ENCODE data around the gene GPR35. TPM values are rescaled to one million over a fixed set of nuclear protein-coding genes. Genes with fewer than 3 reads are reported as not detected.

The GPR35 gene
- total and polyA plus RNA-seq, 2 of the 13 experiments (the other 11 are each of a cell fraction or from before 2014, with no cell fraction given) = 27.1 to 44.2 TPM

DNA sequence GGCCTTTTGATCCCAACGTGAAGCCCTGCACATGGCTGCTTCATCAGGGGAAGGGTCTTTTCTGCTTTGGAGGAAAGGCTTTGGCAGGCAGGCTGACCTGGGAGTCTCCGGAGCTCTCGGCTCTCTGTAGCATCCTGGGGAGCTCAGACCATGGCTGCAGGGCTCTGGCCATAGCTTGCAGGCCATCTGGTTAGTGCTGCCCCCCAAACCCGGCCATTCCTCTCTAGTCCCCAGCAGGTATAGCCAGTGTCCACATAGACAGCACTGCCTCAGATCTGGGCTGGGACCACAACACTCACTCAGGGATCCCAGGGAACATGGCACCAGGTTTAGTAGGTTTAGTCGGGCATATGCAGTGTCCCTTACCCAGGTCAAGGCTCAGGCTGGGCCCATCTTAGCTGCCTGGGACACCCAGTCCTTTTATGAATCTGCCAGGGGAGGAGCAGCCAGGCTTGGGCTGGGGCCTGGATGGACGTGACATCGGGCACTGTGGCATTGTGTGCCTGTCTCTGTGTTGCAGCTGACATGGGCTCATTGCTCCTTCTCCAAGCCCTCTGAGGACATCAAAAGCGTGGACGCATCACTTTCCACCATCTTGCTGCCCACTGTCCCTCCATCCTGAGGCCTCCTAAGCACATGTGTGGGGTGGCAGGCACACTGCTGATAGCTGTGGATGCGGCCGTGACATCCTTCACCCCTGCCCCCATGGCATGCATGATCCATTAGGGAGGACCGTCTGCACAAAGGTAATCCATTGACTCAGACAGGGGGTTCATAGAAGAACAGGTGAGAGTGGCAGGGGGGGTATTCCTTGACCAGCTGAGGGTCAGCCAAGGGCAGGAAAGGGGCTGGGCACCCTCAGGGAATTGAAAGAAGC is 19.2 kb upstream of the GPR35 start:
- no peaks in the 10 kb centered on the region for H3K9me3 ChIP-seq (ENCODE audit: low read length)
- H3K27me3 ChIP-seq (ENCODE audit: control insufficient read depth in 1 of 2, insufficient read depth in 2 of 2, low read length in 2 of 2) = no peaks in the 10 kb centered on the region
- no peak overlapping the region for H2AFZ ChIP-seq (ENCODE audit: low read length)
- H3K27ac ChIP-seq (ENCODE audit: extremely low read length, insufficient read depth, low read length) = peak overlapping the region; percentile 91
- CTCF ChIA-PET (ENCODE audit: low intra/inter-chr PET ratio, low total read pairs) = interaction anchor here (1.6 kb wide), 1 partner anchor 26 kb away, joined by 7 read pairs; no protein-coding TSS in a partner anchor
- ATAC-seq (peak; percentile 11), FAIRE-seq (no peak), DNase-seq (ENCODE audit: low spot score) (no peak)
- BruUV-seq (replicated peaks) = no TSS peak
- 41% methylated on average over 9 of the region's 12 CpGs for WGBS (ENCODE audit: low lambda C conversion rate)
- in situ Hi-C loops (cut with HindIII; ENCODE audit: extremely low pct_ligation_motif_present, low pct_unique_long_range_greater_than_20kb) = no loop called here
- H3K36me3 ChIP-seq (replicated peaks in 1 of 2; ENCODE audit: control insufficient read depth in 1 of 2, insufficient read depth in 2 of 2, low read length in 2 of 2) = peaks cover 1 to 3% of the 10 kb centered on the region in 2 experiments; a peak in 2 of 5 replicates
- H3K4me2 ChIP-seq (ENCODE audit: low read depth, low read length) = peak overlapping the region; percentile 91
- H3K4me3 ChIP-seq (replicated peaks in 1 of 3; ENCODE audit: insufficient read depth in 1 of 3, low read depth in 2 of 3, low read length in 3 of 3) = peak overlapping the region; percentile 66 to 74 (median 68)
- peak overlapping the region; percentile 78 for H3K9ac ChIP-seq (ENCODE audit: insufficient read depth, low read depth, low read length)
- intact Hi-C loops (cut with micrococcal nuclease; ENCODE audit: unreplicated experiment) = loop anchor here (10.0 kb wide), 1 partner anchor 229 kb away; no protein-coding TSS in a partner anchor
- POLR2A ChIA-PET = interaction anchor here (0.6 to 9.7 kb wide), 11 partner anchors 10 to 132 kb away, joined by 3 to 147 read pairs (median 12); partner anchors contain the start of genes CAPN10, DUSP28, GPR35 and RNPEPL1
- peaks cover 80% of the 10 kb centered on the region for H3K4me1 ChIP-seq (ENCODE audit: insufficient read depth, low read length)
- 0 out of 2 replicates have a peak, but pooled peaks cover 7% of the 10 kb centered on the region for H4K20me1 ChIP-seq (ENCODE audit: insufficient read depth, low read length)
- peaks cover 55% of the 10 kb centered on the region for H3K79me2 ChIP-seq (ENCODE audit: insufficient read depth, low read length)
- TF ChIP-seq, protein P1, sequence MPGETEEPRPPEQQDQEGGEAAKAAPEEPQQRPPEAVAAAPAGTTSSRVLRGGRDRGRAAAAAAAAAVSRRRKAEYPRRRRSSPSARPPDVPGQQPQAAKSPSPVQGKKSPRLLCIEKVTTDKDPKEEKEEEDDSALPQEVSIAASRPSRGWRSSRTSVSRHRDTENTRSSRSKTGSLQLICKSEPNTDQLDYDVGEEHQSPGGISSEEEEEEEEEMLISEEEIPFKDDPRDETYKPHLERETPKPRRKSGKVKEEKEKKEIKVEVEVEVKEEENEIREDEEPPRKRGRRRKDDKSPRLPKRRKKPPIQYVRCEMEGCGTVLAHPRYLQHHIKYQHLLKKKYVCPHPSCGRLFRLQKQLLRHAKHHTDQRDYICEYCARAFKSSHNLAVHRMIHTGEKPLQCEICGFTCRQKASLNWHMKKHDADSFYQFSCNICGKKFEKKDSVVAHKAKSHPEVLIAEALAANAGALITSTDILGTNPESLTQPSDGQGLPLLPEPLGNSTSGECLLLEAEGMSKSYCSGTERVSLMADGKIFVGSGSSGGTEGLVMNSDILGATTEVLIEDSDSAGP (CRISPR knock-in tag; IDR thresholded peaks at IDR 0.05; ENCODE audit: borderline replicate concordance) = peak; percentile 39
- TF ChIP-seq, protein P2, sequence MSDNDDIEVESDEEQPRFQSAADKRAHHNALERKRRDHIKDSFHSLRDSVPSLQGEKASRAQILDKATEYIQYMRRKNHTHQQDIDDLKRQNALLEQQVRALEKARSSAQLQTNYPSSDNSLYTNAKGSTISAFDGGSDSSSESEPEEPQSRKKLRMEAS (IDR thresholded peaks at IDR 0.05) = 0 out of 2 replicates have a peak, but pooled peaks have one; percentile 34
- 0 out of 2 replicates have a peak, but pooled peaks have one; percentile 7 for TF ChIP-seq HOXA3 (CRISPR knock-in tag; IDR thresholded peaks at IDR 0.05)
- TF ChIP-seq, protein P3, sequence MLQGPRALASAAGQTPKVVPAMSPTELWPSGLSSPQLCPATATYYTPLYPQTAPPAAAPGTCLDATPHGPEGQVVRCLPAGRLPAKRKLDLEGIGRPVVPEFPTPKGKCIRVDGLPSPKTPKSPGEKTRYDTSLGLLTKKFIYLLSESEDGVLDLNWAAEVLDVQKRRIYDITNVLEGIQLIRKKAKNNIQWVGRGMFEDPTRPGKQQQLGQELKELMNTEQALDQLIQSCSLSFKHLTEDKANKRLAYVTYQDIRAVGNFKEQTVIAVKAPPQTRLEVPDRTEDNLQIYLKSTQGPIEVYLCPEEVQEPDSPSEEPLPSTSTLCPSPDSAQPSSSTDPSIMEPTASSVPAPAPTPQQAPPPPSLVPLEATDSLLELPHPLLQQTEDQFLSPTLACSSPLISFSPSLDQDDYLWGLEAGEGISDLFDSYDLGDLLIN (CRISPR knock-in tag; IDR thresholded peaks at IDR 0.05; ENCODE audit: borderline replicate concordance) = no peak
- no peak for TF ChIP-seq KDM6A (CRISPR knock-in tag; IDR thresholded peaks at IDR 0.05; ENCODE audit: low read depth)
- no peak for TF ChIP-seq IKZF1 (IDR thresholded peaks at IDR 0.05)
- TF ChIP-seq, protein P4, sequence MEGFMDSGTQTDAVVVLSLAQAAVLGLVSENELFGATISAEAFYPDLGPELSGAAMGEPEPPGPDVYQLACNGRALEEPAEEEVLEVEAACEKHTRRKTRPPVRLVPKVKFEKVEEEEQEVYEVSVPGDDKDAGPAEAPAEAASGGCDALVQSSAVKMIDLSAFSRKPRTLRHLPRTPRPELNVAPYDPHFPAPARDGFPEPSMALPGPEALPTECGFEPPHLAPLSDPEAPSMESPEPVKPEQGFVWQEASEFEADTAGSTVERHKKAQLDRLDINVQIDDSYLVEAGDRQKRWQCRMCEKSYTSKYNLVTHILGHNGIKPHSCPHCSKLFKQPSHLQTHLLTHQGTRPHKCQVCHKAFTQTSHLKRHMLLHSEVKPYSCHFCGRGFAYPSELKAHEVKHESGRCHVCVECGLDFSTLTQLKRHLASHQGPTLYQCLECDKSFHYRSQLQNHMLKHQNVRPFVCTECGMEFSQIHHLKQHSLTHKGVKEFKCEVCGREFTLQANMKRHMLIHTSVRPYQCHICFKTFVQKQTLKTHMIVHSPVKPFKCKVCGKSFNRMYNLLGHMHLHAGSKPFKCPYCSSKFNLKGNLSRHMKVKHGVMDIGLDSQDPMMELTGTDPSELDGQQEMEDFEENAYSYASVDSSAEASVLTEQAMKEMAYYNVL (CRISPR knock-in tag; IDR thresholded peaks at IDR 0.05; ENCODE audit: borderline replicate concordance) = no peak
- no peak for TF ChIP-seq PHF21A (CRISPR knock-in tag; IDR thresholded peaks at IDR 0.05)
- TF ChIP-seq, protein P5, sequence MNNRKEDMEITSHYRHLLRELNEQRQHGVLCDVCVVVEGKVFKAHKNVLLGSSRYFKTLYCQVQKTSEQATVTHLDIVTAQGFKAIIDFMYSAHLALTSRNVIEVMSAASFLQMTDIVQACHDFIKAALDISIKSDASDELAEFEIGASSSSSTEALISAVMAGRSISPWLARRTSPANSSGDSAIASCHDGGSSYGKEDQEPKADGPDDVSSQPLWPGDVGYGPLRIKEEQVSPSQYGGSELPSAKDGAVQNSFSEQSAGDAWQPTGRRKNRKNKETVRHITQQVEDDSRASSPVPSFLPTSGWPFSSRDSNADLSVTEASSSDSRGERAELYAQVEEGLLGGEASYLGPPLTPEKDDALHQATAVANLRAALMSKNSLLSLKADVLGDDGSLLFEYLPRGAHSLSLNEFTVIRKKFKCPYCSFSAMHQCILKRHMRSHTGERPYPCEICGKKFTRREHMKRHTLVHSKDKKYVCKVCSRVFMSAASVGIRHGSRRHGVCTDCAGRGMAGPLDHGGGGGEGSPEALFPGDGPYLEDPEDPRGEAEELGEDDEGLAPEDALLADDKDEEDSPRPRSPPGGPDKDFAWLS (CRISPR knock-in tag; IDR thresholded peaks at IDR 0.05; ENCODE audit: borderline replicate concordance) = no peak
- TF ChIP-seq, protein P6, sequence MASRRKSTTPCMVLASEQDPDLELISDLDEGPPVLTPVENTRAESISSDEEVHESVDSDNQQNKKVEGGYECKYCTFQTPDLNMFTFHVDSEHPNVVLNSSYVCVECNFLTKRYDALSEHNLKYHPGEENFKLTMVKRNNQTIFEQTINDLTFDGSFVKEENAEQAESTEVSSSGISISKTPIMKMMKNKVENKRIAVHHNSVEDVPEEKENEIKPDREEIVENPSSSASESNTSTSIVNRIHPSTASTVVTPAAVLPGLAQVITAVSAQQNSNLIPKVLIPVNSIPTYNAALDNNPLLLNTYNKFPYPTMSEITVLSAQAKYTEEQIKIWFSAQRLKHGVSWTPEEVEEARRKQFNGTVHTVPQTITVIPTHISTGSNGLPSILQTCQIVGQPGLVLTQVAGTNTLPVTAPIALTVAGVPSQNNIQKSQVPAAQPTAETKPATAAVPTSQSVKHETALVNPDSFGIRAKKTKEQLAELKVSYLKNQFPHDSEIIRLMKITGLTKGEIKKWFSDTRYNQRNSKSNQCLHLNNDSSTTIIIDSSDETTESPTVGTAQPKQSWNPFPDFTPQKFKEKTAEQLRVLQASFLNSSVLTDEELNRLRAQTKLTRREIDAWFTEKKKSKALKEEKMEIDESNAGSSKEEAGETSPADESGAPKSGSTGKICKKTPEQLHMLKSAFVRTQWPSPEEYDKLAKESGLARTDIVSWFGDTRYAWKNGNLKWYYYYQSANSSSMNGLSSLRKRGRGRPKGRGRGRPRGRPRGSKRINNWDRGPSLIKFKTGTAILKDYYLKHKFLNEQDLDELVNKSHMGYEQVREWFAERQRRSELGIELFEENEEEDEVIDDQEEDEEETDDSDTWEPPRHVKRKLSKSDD (CRISPR knock-in tag; IDR thresholded peaks at IDR 0.05; ENCODE audit: low read depth) = 0 out of 2 replicates have a peak, but pooled peaks have one; percentile 13
- no peak for TF ChIP-seq ZNF570 (CRISPR knock-in tag; IDR thresholded peaks at IDR 0.05; ENCODE audit: borderline replicate concordance)
